Measurements from ENCODE around the gene LYZL4.

Gene LYZL4

DNA sequence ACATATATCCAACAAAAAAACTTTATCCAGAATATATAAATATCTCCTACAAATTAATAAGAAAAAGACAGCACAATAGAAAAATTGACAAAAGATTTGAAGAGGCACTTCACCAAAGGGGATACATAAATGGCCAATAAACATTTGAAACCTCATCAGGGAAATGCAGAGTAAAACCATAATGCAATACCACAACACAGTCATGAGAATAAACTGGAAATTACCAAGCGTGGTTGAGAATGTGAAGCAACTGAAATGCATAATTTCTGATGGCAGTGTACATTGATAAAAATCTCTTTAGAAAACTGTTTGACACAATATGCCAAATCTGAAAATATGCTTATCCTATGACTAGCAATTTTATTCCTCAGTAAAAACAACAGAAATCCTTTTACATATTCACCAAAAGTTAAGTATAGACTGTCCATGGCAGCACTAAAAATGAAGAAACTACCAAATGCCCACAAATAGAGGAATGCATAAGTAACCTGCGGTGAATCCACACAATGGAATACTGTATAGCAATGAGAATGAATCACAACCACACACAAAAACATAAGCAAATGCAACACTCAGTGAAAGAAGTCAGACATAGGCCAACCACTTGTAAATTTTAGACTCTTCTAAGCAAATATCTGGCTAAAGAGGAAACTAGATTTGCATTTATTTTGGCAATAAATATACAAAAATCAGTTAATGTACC lies 7.9 kb downstream of the LYZL4 start:
- TF ChIP-seq CTCF (IDR thresholded peaks at IDR 0.05; ENCODE audit: low read depth, low read length, missing control alignments): no peak
- H3K4me3 ChIP-seq (ENCODE audit: low read depth, low read length): no peak overlapping the region
- DNase-seq (ENCODE audit: low read depth): peak; percentile 2
- in situ Hi-C loops (cut with HindIII; ENCODE audit: low sequenced_read_pairs): no loop called here

GRCh38 chr3:42398080-42398479 lies 12.3 kb downstream of the LYZL4 start:
- in situ Hi-C loops (cut with HindIII; ENCODE audit: low sequenced_read_pairs): no loop called here
- no peak for TF ChIP-seq CTCF (IDR thresholded peaks at IDR 0.05; ENCODE audit: low read depth, low read length, missing control alignments)
- no peak for DNase-seq (ENCODE audit: low read depth)
- no peak overlapping the region for H3K4me3 ChIP-seq (ENCODE audit: low read depth, low read length)

DNA sequence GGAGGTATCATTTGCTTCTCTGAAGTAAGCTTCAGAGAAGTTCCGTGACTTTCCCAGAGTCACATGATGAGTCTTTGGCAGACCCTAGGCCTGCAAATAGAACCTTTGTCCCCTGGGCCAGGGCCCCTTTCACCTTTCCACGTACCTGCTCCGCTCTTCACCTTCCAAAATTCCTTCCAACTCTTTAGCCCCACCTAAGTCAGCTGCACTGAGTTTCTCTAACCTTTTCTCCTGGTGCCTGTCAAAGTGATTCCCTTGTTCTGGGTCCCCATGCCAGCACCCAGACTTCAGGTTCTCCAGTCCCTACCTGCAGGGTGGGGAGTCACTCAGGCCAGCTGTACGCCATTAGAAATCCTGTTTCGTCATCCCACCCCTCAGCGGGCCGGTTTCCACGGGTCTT lies 12.8 kb downstream of the LYZL4 start:
- in situ Hi-C loops (cut with HindIII; ENCODE audit: low sequenced_read_pairs): no loop called here
- no peak overlapping the region for H3K4me3 ChIP-seq (ENCODE audit: low read depth, low read length)
- no peak for DNase-seq (ENCODE audit: low read depth)
- TF ChIP-seq CTCF (IDR thresholded peaks at IDR 0.05; ENCODE audit: low read depth, low read length, missing control alignments): no peak

GRCh38 chr3:42394579-42395288 lies 15.7 kb downstream of the LYZL4 start:
- in situ Hi-C loops (cut with HindIII; ENCODE audit: low sequenced_read_pairs): no loop called here
- no peak for TF ChIP-seq CTCF (IDR thresholded peaks at IDR 0.05; ENCODE audit: low read depth, low read length, missing control alignments)
- DNase-seq (ENCODE audit: low read depth): no peak
- no peak overlapping the region for H3K4me3 ChIP-seq (ENCODE audit: low read depth, low read length)

GRCh38 chr3:42387802-42388651 lies 22.4 kb downstream of the LYZL4 start:
- no peak for DNase-seq (ENCODE audit: low read depth)

More at GRCh38 chr3:42387802-42388651, 22.4 kb downstream of the LYZL4 start:
- in situ Hi-C loops (cut with HindIII; ENCODE audit: low sequenced_read_pairs): no loop called here
- TF ChIP-seq CTCF (IDR thresholded peaks at IDR 0.05; ENCODE audit: low read depth, low read length, missing control alignments): no peak
- no peak overlapping the region for H3K4me3 ChIP-seq (ENCODE audit: low read depth, low read length)

All from astrocyte of the cerebellum (primary cell).